Activated effector memory CD4-positive, alpha-beta T cell treated with Interleukin-2 at 50 U/mL for 16 hours (primary cell): Measurements from ENCODE around the gene UTS2.

Source experiments
- DNase-seq: peaks from one replicate; pipeline ENCODE4 v3.0.0-alpha.2; 2020

Gene UTS2

DNA sequence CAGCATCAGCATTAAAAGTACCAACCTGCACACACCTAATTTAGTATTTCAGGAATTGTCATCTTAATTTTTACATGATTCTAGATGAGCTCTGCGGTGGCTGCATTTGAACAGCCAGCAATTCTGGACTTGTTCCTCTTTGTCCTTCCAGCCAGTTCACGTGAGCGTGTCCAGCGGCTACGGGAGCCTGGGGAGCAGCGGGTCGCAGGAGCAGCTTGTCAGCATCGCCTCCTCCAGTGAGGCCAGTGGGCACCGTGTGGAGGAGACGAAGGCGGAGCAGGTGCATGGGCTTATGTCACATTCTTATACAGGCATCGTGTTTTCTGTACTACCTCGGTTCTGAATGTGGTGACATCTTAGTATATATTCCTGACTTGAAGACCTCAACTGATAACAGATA is 43.1 kb downstream of the UTS2 start:
- no peak for DNase-seq

DNA sequence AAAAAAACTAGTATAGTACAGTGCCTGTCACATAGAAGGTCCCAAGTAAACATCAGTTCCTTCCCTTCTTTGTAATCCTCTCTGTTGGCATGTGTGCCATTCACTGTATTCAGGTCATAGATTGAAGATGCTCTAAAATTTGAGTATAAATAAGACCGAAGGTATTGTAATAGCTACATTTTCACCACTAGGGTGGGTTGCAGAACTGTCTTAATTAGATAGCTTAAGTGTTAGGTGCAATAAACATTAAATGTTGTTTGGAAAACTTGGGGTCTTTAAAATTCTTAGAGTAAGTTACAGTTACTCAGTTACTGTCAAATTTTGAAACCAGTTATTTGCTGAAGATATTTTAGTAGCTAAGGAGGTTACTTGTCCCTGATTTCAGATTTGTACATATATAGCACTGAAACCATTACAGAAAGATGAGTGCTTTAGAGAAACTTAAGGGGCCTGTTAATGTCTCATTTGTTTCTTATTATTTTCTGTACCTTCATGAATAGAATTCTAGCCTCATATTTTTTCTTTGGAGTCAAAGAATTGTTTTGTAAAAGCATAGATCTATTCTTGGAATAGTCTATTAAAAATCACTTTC is 44.5 kb downstream of the UTS2 start:
- no peak for DNase-seq

DNA sequence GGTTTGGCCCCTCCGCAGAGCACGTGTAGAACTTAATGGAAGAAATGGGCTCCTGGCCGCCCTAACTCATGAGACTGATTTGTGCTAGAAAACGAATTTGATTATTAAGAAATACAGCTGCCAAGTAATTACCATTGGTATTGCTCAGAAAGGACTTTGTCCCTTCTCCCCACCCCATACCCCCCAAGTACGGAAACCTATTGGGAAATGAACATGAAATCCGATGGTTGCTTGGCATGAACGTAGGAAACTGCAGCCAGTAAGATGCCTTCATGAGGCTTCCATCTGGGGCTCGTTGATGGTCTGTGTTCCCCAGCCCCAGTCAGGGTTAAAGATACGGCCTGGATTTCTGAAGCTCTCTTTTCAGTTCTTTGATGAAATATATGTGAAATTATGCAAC is 47.4 kb downstream of the UTS2 start:
- no peak for DNase-seq
